ENCODE measurements around the gene RBM15.

GRCh38 chr1:110310300-110310699 lies 28.9 kb upstream of the RBM15 start:
- TF ChIP-seq SNAI2 (CRISPR knock-in tag; IDR thresholded peaks at IDR 0.05), result no peak
- TF ChIP-seq, protein P1, sequence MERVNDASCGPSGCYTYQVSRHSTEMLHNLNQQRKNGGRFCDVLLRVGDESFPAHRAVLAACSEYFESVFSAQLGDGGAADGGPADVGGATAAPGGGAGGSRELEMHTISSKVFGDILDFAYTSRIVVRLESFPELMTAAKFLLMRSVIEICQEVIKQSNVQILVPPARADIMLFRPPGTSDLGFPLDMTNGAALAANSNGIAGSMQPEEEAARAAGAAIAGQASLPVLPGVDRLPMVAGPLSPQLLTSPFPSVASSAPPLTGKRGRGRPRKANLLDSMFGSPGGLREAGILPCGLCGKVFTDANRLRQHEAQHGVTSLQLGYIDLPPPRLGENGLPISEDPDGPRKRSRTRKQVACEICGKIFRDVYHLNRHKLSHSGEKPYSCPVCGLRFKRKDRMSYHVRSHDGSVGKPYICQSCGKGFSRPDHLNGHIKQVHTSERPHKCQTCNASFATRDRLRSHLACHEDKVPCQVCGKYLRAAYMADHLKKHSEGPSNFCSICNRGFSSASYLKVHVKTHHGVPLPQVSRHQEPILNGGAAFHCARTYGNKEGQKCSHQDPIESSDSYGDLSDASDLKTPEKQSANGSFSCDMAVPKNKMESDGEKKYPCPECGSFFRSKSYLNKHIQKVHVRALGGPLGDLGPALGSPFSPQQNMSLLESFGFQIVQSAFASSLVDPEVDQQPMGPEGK (CRISPR knock-in tag; IDR thresholded peaks at IDR 0.05; ENCODE audit: borderline replicate concordance), result no peak
- no peak for TF ChIP-seq GLIS3 (CRISPR knock-in tag; IDR thresholded peaks at IDR 0.05)

Data from SK-N-SH treated with all-trans-retinoic acid at 6 μM for 48 hours (cell line).